ENCODE measurements around the gene PDIA4. TPM values are rescaled to one million over a fixed set of nuclear protein-coding genes. Genes with fewer than 3 reads are reported as not detected.

The PDIA4 gene
- total RNA-seq, 1 donor from 2014 or later = 266 TPM

GRCh38 chr7:148954766-148955165 lies 73.5 kb downstream of the PDIA4 start:
- DNase-seq (ENCODE audit: low read depth) (no peak), FAIRE-seq (no peak)
- Mint-ChIP-seq H3K27me3 (ENCODE audit: low read depth, unreplicated experiment) (peaks cover 6% of the 10 kb centered on the region), H3K27ac (ENCODE audit: unreplicated experiment) (no peak overlapping the region), H3K36me3 (ENCODE audit: low read depth, unreplicated experiment) (no peaks in the 10 kb centered on the region), H3K4me3 (ENCODE audit: unreplicated experiment) (no peak overlapping the region), H3K4me1 (ENCODE audit: low read depth, unreplicated experiment) (no peaks in the 10 kb centered on the region), H3K9me3 (ENCODE audit: unreplicated experiment) (no peaks in the 10 kb centered on the region)
- Histone ChIP-seq H4K20me1 (ENCODE audit: insufficient read depth, low read length) (no peaks in the 10 kb centered on the region), H3K36me3 (ENCODE audit: insufficient read depth, low read length) (no peaks in the 10 kb centered on the region), H3K9me3 (ENCODE audit: insufficient read depth, low read depth, low read length) (no peaks in the 10 kb centered on the region), H3K79me2 (ENCODE audit: insufficient read depth, low read length) (no peaks in the 10 kb centered on the region), H3K9ac (ENCODE audit: low read length) (no peak overlapping the region), H3K4me1 (ENCODE audit: insufficient read depth, low read length) (no peaks in the 10 kb centered on the region), H3K4me2 (ENCODE audit: low read length) (no peak overlapping the region), H3K4me3 (ENCODE audit: insufficient read depth, low read depth, low read length) (no peak overlapping the region), H2AFZ (ENCODE audit: low read depth, low read length) (no peak overlapping the region), H3K27me3 (ENCODE audit: insufficient read depth, low read length) (no peaks in the 10 kb centered on the region), H3K27ac (ENCODE audit: low read depth, low read length) (no peak overlapping the region)
- no peak for TF ChIP-seq CTCF (IDR thresholded peaks at IDR 0.05; ENCODE audit: insufficient read depth, low read depth, low read length)
- no peak for TF ChIP-seq EZH2 (IDR thresholded peaks at IDR 0.05; ENCODE audit: insufficient read depth, low read length)

- Mint-ChIP-seq H3K4me3 (ENCODE audit: unreplicated experiment) (no peak overlapping the region), H3K27ac (ENCODE audit: unreplicated experiment) (no peak overlapping the region), H3K27me3 (ENCODE audit: low read depth, unreplicated experiment) (peaks cover 2% of the 10 kb centered on the region), H3K36me3 (ENCODE audit: low read depth, unreplicated experiment) (no peaks in the 10 kb centered on the region), H3K4me1 (ENCODE audit: low read depth, unreplicated experiment) (no peaks in the 10 kb centered on the region), H3K9me3 (ENCODE audit: unreplicated experiment) (no peaks in the 10 kb centered on the region)
- Histone ChIP-seq H3K36me3 (ENCODE audit: insufficient read depth, low read length) (no peaks in the 10 kb centered on the region), H3K79me2 (ENCODE audit: insufficient read depth, low read length) (no peaks in the 10 kb centered on the region), H3K9ac (ENCODE audit: low read length) (no peak overlapping the region), H3K9me3 (ENCODE audit: insufficient read depth, low read depth, low read length) (no peaks in the 10 kb centered on the region), H3K27me3 (ENCODE audit: insufficient read depth, low read length) (no peaks in the 10 kb centered on the region), H3K27ac (ENCODE audit: low read depth, low read length) (no peak overlapping the region), H4K20me1 (ENCODE audit: insufficient read depth, low read length) (no peaks in the 10 kb centered on the region), H3K4me2 (ENCODE audit: low read length) (no peak overlapping the region), H3K4me3 (ENCODE audit: insufficient read depth, low read depth, low read length) (no peak overlapping the region), H2AFZ (ENCODE audit: low read depth, low read length) (no peak overlapping the region), H3K4me1 (ENCODE audit: insufficient read depth, low read length) (no peaks in the 10 kb centered on the region)
- DNase-seq (ENCODE audit: low read depth) = no peak
- no peak for FAIRE-seq
- TF ChIP-seq CTCF (IDR thresholded peaks at IDR 0.05; ENCODE audit: insufficient read depth, low read depth, low read length) (no peak), EZH2 (IDR thresholded peaks at IDR 0.05; ENCODE audit: insufficient read depth, low read length) (no peak)
Observed at GRCh38 chr7:148953676-148954075, 74.6 kb downstream of the PDIA4 start.

Other genes with a start within 250 kb of the PDIA4 start
- 10.9 and 13.8 TPM in 2 replicates for gene EZH2, start 144.2 kb downstream of the PDIA4 start, total RNA-seq
- gene ZNF786, start 62.2 kb upstream of the PDIA4 start, total RNA-seq = 7.8 and 9.9 TPM in 2 replicates
- gene ZNF425, start 97.8 kb upstream of the PDIA4 start, total RNA-seq = 5.9 and 7.1 TPM in 2 replicates
- gene ZNF398, start 118.9 kb upstream of the PDIA4 start, total RNA-seq = 14.6 and 16.6 TPM in 2 replicates
- 26.9 and 28.1 TPM in 2 replicates for gene ZNF282, start 167.0 kb upstream of the PDIA4 start, total RNA-seq
- gene ZNF212, start 211.1 kb upstream of the PDIA4 start, total RNA-seq = 8.2 and 8.7 TPM in 2 replicates
- 10.6 and 11.2 TPM in 2 replicates for gene ZNF783, start 233.7 kb upstream of the PDIA4 start, total RNA-seq